Neural cell (in vitro differentiated cells): ENCODE results near the gene GTPBP1. TPM values are rescaled to one million over a fixed set of nuclear protein-coding genes. Genes with fewer than 3 reads are reported as not detected.
A peak's percentile ranks its signal among the peaks of the same experiment; 100 is the strongest.

ENCODE experiments used
- H2AFZ ChIP-seq: fragments of 200-600, 300-800 bp; sonication (generic), shearing (Covaris generic); 2 replicates; pipeline ENCODE4 v1.6.0; 2014; ENCODE audit warnings: low read depth, mild to moderate bottlenecking, antibody characterized with exemption, low read length, moderate library complexity
- H3F3A ChIP-seq: fragments of 200-600 bp; shearing (Covaris generic); 2 replicates; pipeline ENCODE4 v1.6.1; 2016; ENCODE audit warnings: mild to moderate bottlenecking, moderate library complexity, mixed read lengths, antibody characterized with exemption, low read length; ENCODE audit not compliant: insufficient read depth, poor library complexity, severe bottlenecking
- H3K27ac ChIP-seq: fragments of 200-600, 300-800 bp; sonication (generic), shearing (Covaris generic); 2 replicates; pipeline ENCODE4 v1.5.1; 2014; ENCODE audit warnings: mild to moderate bottlenecking, low read length, moderate library complexity
- H3K27me3 ChIP-seq: fragments of 300-800, 200-600 bp; sonication (generic), shearing (Covaris generic); 2 replicates; pipeline ENCODE4 v1.6.0; 2014; ENCODE audit warnings: mild to moderate bottlenecking, low read depth, low read length, moderate library complexity; ENCODE audit not compliant: insufficient read depth
- H3K36me3 ChIP-seq: fragments of 300-800, 200-600 bp; sonication (generic), shearing (Covaris generic); 2 replicates; pipeline ENCODE4 v1.5.1; 2014; ENCODE audit warnings: mild to moderate bottlenecking, antibody characterized with exemption, low read length, moderate library complexity; ENCODE audit not compliant: insufficient read depth
- H3K4me2 ChIP-seq: fragments of 300-800, 200-600 bp; sonication (generic), shearing (Covaris generic); 2 replicates; pipeline ENCODE4 v1.6.0; 2014; ENCODE audit warnings: mild to moderate bottlenecking, low read length
- H3K4me3 ChIP-seq: fragments of 300-800, 200-600 bp; sonication (generic), shearing (Covaris generic); 2 replicates; pipeline ENCODE4 v1.5.1; 2014; ENCODE audit warnings: mild to moderate bottlenecking, low read length, moderate library complexity
- H3K79me2 ChIP-seq: fragments of 200-600 bp; shearing (Covaris generic); replicated peaks from 2 replicates; pipeline ENCODE4 v1.6.0; 2014; ENCODE audit warnings: mild to moderate bottlenecking, low read length, moderate library complexity; ENCODE audit not compliant: insufficient read depth
- H3K9ac ChIP-seq: fragments of 300-800, 200-600 bp; sonication (generic), shearing (Covaris generic); 2 replicates; pipeline ENCODE4 v1.6.1; 2016; ENCODE audit warnings: mild to moderate bottlenecking, low read length, mixed read lengths
- H3K9me2 ChIP-seq: fragments of 200-600 bp; shearing (Covaris generic); 2 replicates; pipeline ENCODE4 v1.6.1; 2016; ENCODE audit warnings: mild to moderate bottlenecking, low read length, mixed read lengths; ENCODE audit not compliant: insufficient read depth
- H3K9me3 ChIP-seq: fragments of 200-600, 300-800 bp; sonication (generic), shearing (Covaris generic); 2 replicates; pipeline ENCODE4 v1.6.1; 2016; ENCODE audit warnings: mild to moderate bottlenecking, mixed run types, low read length, moderate library complexity, mixed read lengths
- H4K20me1 ChIP-seq: fragments of 200-600 bp; shearing (Covaris generic); 2 replicates; pipeline ENCODE4 v1.6.1; 2016; ENCODE audit warnings: mild to moderate bottlenecking, mixed run types; ENCODE audit not compliant: insufficient read depth
- CTCF ChIP-seq: fragments of 450-650 bp; IDR thresholded peaks from 2 replicates; pipeline ENCODE4 v1.5.1; 2014; ENCODE audit warnings: antibody characterized with exemption, mild to moderate bottlenecking, moderate library complexity; ENCODE audit not compliant: poor library complexity, severe bottlenecking
- EP300 ChIP-seq: fragments of 450-650 bp; conservative IDR thresholded peaks from 2 replicates; pipeline ENCODE4 v1.6.1; 2014; ENCODE audit warnings: antibody characterized with exemption, mild to moderate bottlenecking, moderate library complexity; ENCODE audit not compliant: poor library complexity, severe bottlenecking
- EZH2 ChIP-seq: fragments of 200-600, 300-800 bp; shearing (Covaris generic), sonication (generic); IDR thresholded peaks from 2 replicates; pipeline ENCODE4 v1.6.1; 2014; ENCODE audit warnings: antibody characterized with exemption, low read length, borderline replicate concordance, mild to moderate bottlenecking; ENCODE audit not compliant: insufficient read depth, poor library complexity, severe bottlenecking
- MXI1 ChIP-seq: fragments of 450-650 bp; conservative IDR thresholded peaks from 2 replicates; pipeline ENCODE4 v1.6.1; 2014; ENCODE audit warnings: antibody characterized with exemption, mild to moderate bottlenecking; ENCODE audit not compliant: poor library complexity, severe bottlenecking
- POLR2AphosphoS5 ChIP-seq: IDR thresholded peaks from 2 replicates; pipeline ENCODE4 v1.6.1; 2012
- RAD21 ChIP-seq: fragments of 450-650 bp; conservative IDR thresholded peaks from 2 replicates; pipeline ENCODE4 v1.6.1; 2014; ENCODE audit warnings: antibody characterized with exemption, mild to moderate bottlenecking, moderate library complexity
- REST ChIP-seq: IDR thresholded peaks from 2 replicates; pipeline ENCODE4 v1.6.1; 2012; ENCODE audit warnings: borderline replicate concordance
- SMC3 ChIP-seq: fragments of 450-650 bp; conservative IDR thresholded peaks from 2 replicates; pipeline ENCODE4 v1.6.1; 2014; ENCODE audit warnings: antibody characterized with exemption, mild to moderate bottlenecking, moderate library complexity; ENCODE audit not compliant: poor library complexity
- TAF1 ChIP-seq: IDR thresholded peaks from 2 replicates; pipeline ENCODE4 v1.6.1; 2012; ENCODE audit warnings: low read depth
- polyA plus RNA-seq: library from polyadenylated mRNA; depleted of rRNA; stranded (reverse); fragments of >200 nt; gene quantifications from 2 replicates; pipeline ENCODE4 v1.2.3, GENCODE V29; 2014

The GTPBP1 gene
- polyA plus RNA-seq, 1 donor from 2014 or later, result 31.9 TPM

GRCh38 chr22:38727123-38727522 is 21.4 kb downstream of the GTPBP1 start:
- H3K9ac ChIP-seq, result no peak overlapping the region
- H2AFZ ChIP-seq, result no peak overlapping the region
- no peak overlapping the region for H3K27ac ChIP-seq
- H3K36me3 ChIP-seq, result no peaks in the 10 kb centered on the region
- H3K9me2 ChIP-seq, result no peaks in the 10 kb centered on the region
- H3K9me3 ChIP-seq, result no peaks in the 10 kb centered on the region
- no peak overlapping the region for H3K4me2 ChIP-seq
- H3K27me3 ChIP-seq, result no peaks in the 10 kb centered on the region
- no peaks in the 10 kb centered on the region for H4K20me1 ChIP-seq
- no peaks in the 10 kb centered on the region for H3K79me2 ChIP-seq
- no peak overlapping the region for H3K4me3 ChIP-seq
- TF ChIP-seq MXI1, result no peak
- TF ChIP-seq REST, result no peak
- no peak for TF ChIP-seq EZH2
- TF ChIP-seq SMC3, result no peak
- TF ChIP-seq POLR2AphosphoS5, result no peak
- H3F3A ChIP-seq, result no peaks in the 10 kb centered on the region

- H3F3A ChIP-seq, result no peaks in the 10 kb centered on the region
- no peaks in the 10 kb centered on the region for H3K27me3 ChIP-seq
- H3K27ac ChIP-seq, result no peak overlapping the region
- no peak overlapping the region for H3K4me2 ChIP-seq
- no peaks in the 10 kb centered on the region for H3K36me3 ChIP-seq
- no peak overlapping the region for H3K4me3 ChIP-seq
- H3K9me3 ChIP-seq, result no peaks in the 10 kb centered on the region
- no peaks in the 10 kb centered on the region for H4K20me1 ChIP-seq
- no peak for TF ChIP-seq RAD21
- no peak for TF ChIP-seq EP300
- peak; percentile 33 for TF ChIP-seq POLR2AphosphoS5
- H2AFZ ChIP-seq, result no peak overlapping the region
- no peak overlapping the region for H3K9ac ChIP-seq
- H3K9me2 ChIP-seq, result no peaks in the 10 kb centered on the region
- no peaks in the 10 kb centered on the region for H3K79me2 ChIP-seq
Observed at GRCh38 chr22:38727530-38728451, 22.0 kb downstream of the GTPBP1 start.

- H3K4me3 ChIP-seq, result no peak overlapping the region
- no peak overlapping the region for H3K9ac ChIP-seq
- no peaks in the 10 kb centered on the region for H4K20me1 ChIP-seq
- no peak overlapping the region for H3K4me2 ChIP-seq
- no peaks in the 10 kb centered on the region for H3F3A ChIP-seq
- H3K9me2 ChIP-seq, result no peaks in the 10 kb centered on the region
- no peaks in the 10 kb centered on the region for H3K27me3 ChIP-seq
- H3K79me2 ChIP-seq, result no peaks in the 10 kb centered on the region
- H3K27ac ChIP-seq, result no peak overlapping the region
- H3K36me3 ChIP-seq, result no peaks in the 10 kb centered on the region
- H2AFZ ChIP-seq, result no peak overlapping the region
- no peak for TF ChIP-seq REST
- TF ChIP-seq RAD21, result no peak
- no peak for TF ChIP-seq EZH2
- no peak for TF ChIP-seq CTCF
- no peak for TF ChIP-seq EP300
- no peak for TF ChIP-seq TAF1
- no peak for TF ChIP-seq SMC3
- TF ChIP-seq POLR2AphosphoS5, result no peak
- TF ChIP-seq MXI1, result no peak
- H3K9me3 ChIP-seq, result no peaks in the 10 kb centered on the region
Observed at GRCh38 chr22:38728871-38729796, 23.4 kb downstream of the GTPBP1 start.
